K562 (cell line): Measurements from ENCODE around the gene LMNA. TPM values are rescaled to one million over a fixed set of nuclear protein-coding genes. Genes with fewer than 3 reads are reported as not detected.

Experiments used
- ATAC-seq: fragments of 200-7000 bp; cut with Tn5 transposase; 3 replicates; pipeline ENCODE4 v1.9.1; 2020; ENCODE audit warnings: moderate library complexity
- BruUV-seq: library from RNA; stranded (reverse); fragments of 400-500 nt; replicated peaks from 2 replicates; lab custom pipeline; 2021; lab: Mats Ljungman, UMichigan
- CTCF ChIA-PET: fragments of 300-600 bp; formaldehyde crosslinking; extraction: SDS; loops from one replicate; lab custom pipeline; 2021; ENCODE audit warnings: low intra/inter-chr PET ratio; lab: Yijun Ruan, JAX
- POLR2A ChIA-PET: fragments of 300-600, 350-650 bp; sonication (Branson Sonifier 250); formaldehyde crosslinking; extraction: SDS; loops from one replicate; lab custom pipeline; 2021; ENCODE audit warnings: antibody characterized with exemption, inconsistent platforms; lab: Yijun Ruan, JAX
- DNase-seq, 4 experiments: peaks; one replicate each; pipeline versions ENCODE4 v3.0.0 to v3.0.0-alpha.2; 2011 to 2018; ENCODE audit warnings: low spot score in 3 of 4, mixed read lengths in 3 of 4; ENCODE audit errors: extremely low read depth in 1 of 4
- FAIRE-seq: peaks from 2 replicates; lab custom pipeline; 2011; peaks lifted over from hg19 to GRCh38; lab: Jason Lieb, UNC
- H2AFZ ChIP-seq: 2 replicates; pipeline ENCODE4 v1.6.0; 2011; ENCODE audit warnings: low read depth, low read length, control low read depth, inconsistent platforms
- H3K27ac ChIP-seq: fragments of 200-600 bp; 3 replicates; pipeline ENCODE4 v1.8.0; 2011; ENCODE audit warnings: low read depth, mild to moderate bottlenecking, control low read depth, inconsistent platforms, low read length, moderate library complexity, mixed read lengths; ENCODE audit errors: extremely low read depth
- H3K27me3 ChIP-seq, 2 experiments: fragments of 300-600 bp in 1 of 2; 2 replicates in 1 of 2; 3 replicates in 1 of 2; pipeline versions ENCODE4 v1.6.0 to v1.8.0; 2011; ENCODE audit warnings: inconsistent platforms in 2 of 2, low read length in 2 of 2, mild to moderate bottlenecking in 1 of 2, mixed read lengths in 1 of 2, moderate library complexity in 1 of 2; ENCODE audit not compliant: control insufficient read depth in 2 of 2, insufficient read depth in 2 of 2
- H3K36me3 ChIP-seq: fragments of 300-600 bp; 3 replicates; pipeline ENCODE4 v1.8.0; 2011; ENCODE audit warnings: mild to moderate bottlenecking, low read length, inconsistent platforms; ENCODE audit not compliant: control insufficient read depth, insufficient read depth
- H3K4me1 ChIP-seq, 2 experiments: fragments of 200-600 bp in 1 of 2; replicated peaks in 1 of 2; 2 replicates in 1 of 2; 3 replicates in 1 of 2; pipeline versions ENCODE4 v1.5.1 to v1.8.0; 2011; ENCODE audit warnings: inconsistent platforms in 2 of 2, low read length in 2 of 2, mild to moderate bottlenecking in 1 of 2, mixed read lengths in 1 of 2, moderate library complexity in 1 of 2; ENCODE audit not compliant: control insufficient read depth in 2 of 2, insufficient read depth in 2 of 2
- H3K4me2 ChIP-seq: 2 replicates; pipeline ENCODE4 v1.6.1; 2011; ENCODE audit warnings: low read length, control low read depth, inconsistent platforms, mixed read lengths; ENCODE audit not compliant: insufficient read depth
- H3K4me3 ChIP-seq: fragments of 200-600 bp; sonication (generic), shearing (Covaris generic); 2 replicates; pipeline ENCODE4 v1.5.1; 2016; ENCODE audit warnings: control low read depth, inconsistent platforms
- H3K79me2 ChIP-seq: fragments of 200-600 bp; 3 replicates; pipeline ENCODE4 v1.8.0; 2011; ENCODE audit warnings: low read length, inconsistent platforms; ENCODE audit not compliant: control insufficient read depth, insufficient read depth
- H3K9ac ChIP-seq, 2 experiments: 2 replicates each; pipeline versions ENCODE4 v1.6.0 to v1.6.1; 2011; ENCODE audit warnings: low read depth in 2 of 2, low read length in 2 of 2, control low read depth in 1 of 2, inconsistent platforms in 1 of 2, mild to moderate bottlenecking in 1 of 2, mixed read lengths in 1 of 2; ENCODE audit not compliant: insufficient read depth in 1 of 2
- H3K9me1 ChIP-seq: one replicate; pipeline ENCODE4 v1.6.0; 2011; ENCODE audit warnings: inconsistent platforms, mild to moderate bottlenecking, low read length, moderate library complexity; ENCODE audit not compliant: control insufficient read depth, insufficient read depth
- H3K9me3 ChIP-seq: replicated peaks from 2 replicates; pipeline ENCODE4 v1.5.1; 2011; ENCODE audit warnings: low read depth, low read length, inconsistent platforms; ENCODE audit not compliant: control insufficient read depth, insufficient read depth
- H4K20me1 ChIP-seq: replicated peaks from 2 replicates; pipeline ENCODE4 v1.6.1; 2011; ENCODE audit warnings: low read length, inconsistent platforms, mixed read lengths; ENCODE audit not compliant: control insufficient read depth, insufficient read depth
- C11orf30 ChIP-seq: fragments of 450-650 bp; IDR thresholded peaks from 2 replicates; pipeline ENCODE4 v1.6.1; 2016; ENCODE audit warnings: low read depth, mild to moderate bottlenecking
- CTCF ChIP-seq, 3 experiments: IDR thresholded peaks in 2 of 3; conservative IDR thresholded peaks in 1 of 3; 2 replicates each; pipeline ENCODE4 v1.5.1; 2011 to 2012; ENCODE audit warnings: low read length in 3 of 3, mild to moderate bottlenecking in 3 of 3, control low read depth in 2 of 3, improper control_type of control experiment in 1 of 3, inconsistent platforms in 1 of 3, low read depth in 1 of 3, mixed read lengths in 1 of 3, moderate library complexity in 1 of 3; ENCODE audit not compliant: insufficient read depth in 2 of 3
- EGR1 ChIP-seq: fragments of 450-650 bp; conservative IDR thresholded peaks from 2 replicates; pipeline ENCODE4 v1.6.1; 2017; ENCODE audit warnings: mild to moderate bottlenecking
- ESRRA ChIP-seq: fragments of 450-650 bp; IDR thresholded peaks from 2 replicates; pipeline ENCODE4 v1.6.1; 2014; ENCODE audit warnings: low read depth, mild to moderate bottlenecking, moderate library complexity, borderline replicate concordance
- ID3 ChIP-seq, 2 experiments: fragments of 250-450 bp in 1 of 2; fragments of 450-650 bp in 1 of 2; sonication (Bioruptor Pico) in 1 of 2; IDR thresholded peaks; 2 replicates each; pipeline versions ENCODE4 v1.6.1 to v1.8.0; 2016 to 2021; ENCODE audit warnings: mild to moderate bottlenecking in 2 of 2, moderate library complexity in 2 of 2, missing compliant biosample characterization in 1 of 2, missing genetic modification characterization in 1 of 2
- RBM25 ChIP-seq: fragments of 200-400 bp; formaldehyde crosslinking; IDR thresholded peaks from 2 replicates; pipeline ENCODE4 v1.6.1; 2018; ENCODE audit warnings: low read length, low read depth, moderate library complexity; ENCODE audit not compliant: severe bottlenecking
- ZNF134 ChIP-seq: fragments of 250-450 bp; sonication (Bioruptor Pico); conservative IDR thresholded peaks from 2 replicates; pipeline ENCODE4 v1.4.0; 2020
- ZNF3 ChIP-seq: fragments of 250-450 bp; sonication (Bioruptor Pico); IDR thresholded peaks from 2 replicates; pipeline ENCODE4 v1.5.0; 2021; ENCODE audit warnings: mild to moderate bottlenecking, moderate library complexity
- WGBS: fragments of 100-300 bp; shearing (Covaris generic); methylation state at CpG from one replicate; pipeline ENCODE4 v1.1.6; 2016; ENCODE audit warnings: low coverage, mixed read lengths; ENCODE audit not compliant: insufficient coverage; ENCODE audit errors: missing lambda C conversion rate; 5-methylcytosine and 5-hydroxymethylcytosine counted together
- in situ Hi-C: fragments of 300-500 bp; cut with MboI; formaldehyde crosslinking; loops from 4 replicates; pipeline ENCODE4 v1.15.0; 2018; ENCODE audit warnings: inconsistent platforms, mixed read lengths
- intact Hi-C: fragments of 100-400 bp; cut with micrococcal nuclease; formaldehyde crosslinking; loops from 2 replicates; pipeline ENCODE4 v1.14.2; 2022
- polyA plus RNA-seq, 8 experiments: library from polyadenylated mRNA; depleted of rRNA in 4 of 8; stranded (reverse) in 5 of 8; unstranded in 3 of 8; fragments of >200 nt; fragmentation: Nextera tagmentation in 2 of 8; fragmentation: Illumina TruSeq in 1 of 8; extraction: Ambion mirVana in 2 of 8; extraction: Trizol in 1 of 8; gene quantifications; 2 replicates each; pipeline versions ENCODE4 v1.2.1 to v1.2.3, GENCODE V29; 2011 to 2014; ENCODE audit warnings: inconsistent platforms in 1 of 8, missing spikeins in 1 of 8
- total RNA-seq, 7 experiments: library from RNA; depleted of rRNA in 6 of 7; stranded (reverse); fragments of >200 nt in 6 of 7; fragmentation: Illumina TruSeq in 2 of 7; extraction: Trizol in 2 of 7; gene quantifications; 2 replicates each; pipeline versions ENCODE4 v1.2.1 to v1.2.3, GENCODE V29; 2011 to 2021; ENCODE audit warnings: low replicate concordance in 1 of 7
- TF ChIP-seq, protein P1 (sequence below): IDR thresholded peaks from 2 replicates; pipeline ENCODE4 v1.6.1; 2011; ENCODE audit warnings: borderline replicate concordance, low read depth, mild to moderate bottlenecking, moderate library complexity, low read length; ENCODE audit not compliant: insufficient read depth, poor library complexity, severe bottlenecking
- TF ChIP-seq, protein P2 (sequence below): sonication (generic); formaldehyde crosslinking; IDR thresholded peaks from 2 replicates; pipeline ENCODE4 v1.8.0; 2022; ENCODE audit warnings: mild to moderate bottlenecking, missing genetic modification reagents

The LMNA gene
- total and polyA plus RNA-seq, 9 of the 15 experiments (the other 6 are each of a cell fraction or from before 2014, with no cell fraction given), result 1.00 to 347 (median 88.2) TPM

- Histone ChIP-seq H3K79me2 (no peaks in the 10 kb centered on the region), H3K36me3 (no peaks in the 10 kb centered on the region), H3K27me3 (no peaks in the 10 kb centered on the region), H3K4me1 (peaks cover 7 to 17% of the 10 kb centered on the region in 2 experiments; a peak in 4 of 5 replicates), H3K4me2 (peak overlapping the region; percentile 10; the same call in 1 of the 2 replicates), H2AFZ (0 out of 2 replicates have a peak overlapping the region, but pooled peaks have one; percentile 51), H3K9ac (peak overlapping the region in 1 of 2 experiments; percentile 20; a peak in 1 of 4 replicates), H3K9me1 (no peaks in the 10 kb centered on the region), H3K27ac (no peak overlapping the region), H4K20me1 (no peaks in the 10 kb centered on the region), H3K9me3 (no peaks in the 10 kb centered on the region), H3K4me3 (no peak overlapping the region)
- BruUV-seq, result no TSS peak
- FAIRE-seq, result peak; percentile 52
- ChIA-PET CTCF (no interaction called here), POLR2A (interaction anchor here (0.6 to 3.1 kb wide), 6 partner anchors 8 to 163 kb away, joined by 3 to 11 read pairs (median 4); partner anchors contain the start of genes PMF1 and SLC25A44)
- intact Hi-C loops (no loop called here), in situ Hi-C loops (no loop called here)
- WGBS, result 23% methylated on average over 9 of the region's 9 CpGs
- DNase-seq, result peak; percentile 40 to 73 (median 53)
- ATAC-seq, result peak; percentile 79
- peak; percentile 51; the same call in 1 of the 2 replicates for TF ChIP-seq ESRRA
- TF ChIP-seq ZNF3 (CRISPR knock-in tag), result peak; percentile 79; the same call in 1 of the 2 replicates
- TF ChIP-seq ZNF134 (CRISPR knock-in tag), result peak; percentile 82
- no peak for TF ChIP-seq C11orf30
- TF ChIP-seq CTCF (IDR thresholded peaks at IDR 0.05 in 2 of 3, conservative IDR thresholded peaks at IDR 0.05 in 1 of 3; ENCODE audit: insufficient read depth in 2 of 3, low read depth in 1 of 3, low read length in 3 of 3), result peak; percentile 24 to 46 (median 28); a peak in 2 of 6 replicates
- TF ChIP-seq, protein P1, sequence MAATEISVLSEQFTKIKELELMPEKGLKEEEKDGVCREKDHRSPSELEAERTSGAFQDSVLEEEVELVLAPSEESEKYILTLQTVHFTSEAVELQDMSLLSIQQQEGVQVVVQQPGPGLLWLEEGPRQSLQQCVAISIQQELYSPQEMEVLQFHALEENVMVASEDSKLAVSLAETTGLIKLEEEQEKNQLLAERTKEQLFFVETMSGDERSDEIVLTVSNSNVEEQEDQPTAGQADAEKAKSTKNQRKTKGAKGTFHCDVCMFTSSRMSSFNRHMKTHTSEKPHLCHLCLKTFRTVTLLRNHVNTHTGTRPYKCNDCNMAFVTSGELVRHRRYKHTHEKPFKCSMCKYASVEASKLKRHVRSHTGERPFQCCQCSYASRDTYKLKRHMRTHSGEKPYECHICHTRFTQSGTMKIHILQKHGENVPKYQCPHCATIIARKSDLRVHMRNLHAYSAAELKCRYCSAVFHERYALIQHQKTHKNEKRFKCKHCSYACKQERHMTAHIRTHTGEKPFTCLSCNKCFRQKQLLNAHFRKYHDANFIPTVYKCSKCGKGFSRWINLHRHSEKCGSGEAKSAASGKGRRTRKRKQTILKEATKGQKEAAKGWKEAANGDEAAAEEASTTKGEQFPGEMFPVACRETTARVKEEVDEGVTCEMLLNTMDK, result peak; percentile 32
- TF ChIP-seq, protein P2, sequence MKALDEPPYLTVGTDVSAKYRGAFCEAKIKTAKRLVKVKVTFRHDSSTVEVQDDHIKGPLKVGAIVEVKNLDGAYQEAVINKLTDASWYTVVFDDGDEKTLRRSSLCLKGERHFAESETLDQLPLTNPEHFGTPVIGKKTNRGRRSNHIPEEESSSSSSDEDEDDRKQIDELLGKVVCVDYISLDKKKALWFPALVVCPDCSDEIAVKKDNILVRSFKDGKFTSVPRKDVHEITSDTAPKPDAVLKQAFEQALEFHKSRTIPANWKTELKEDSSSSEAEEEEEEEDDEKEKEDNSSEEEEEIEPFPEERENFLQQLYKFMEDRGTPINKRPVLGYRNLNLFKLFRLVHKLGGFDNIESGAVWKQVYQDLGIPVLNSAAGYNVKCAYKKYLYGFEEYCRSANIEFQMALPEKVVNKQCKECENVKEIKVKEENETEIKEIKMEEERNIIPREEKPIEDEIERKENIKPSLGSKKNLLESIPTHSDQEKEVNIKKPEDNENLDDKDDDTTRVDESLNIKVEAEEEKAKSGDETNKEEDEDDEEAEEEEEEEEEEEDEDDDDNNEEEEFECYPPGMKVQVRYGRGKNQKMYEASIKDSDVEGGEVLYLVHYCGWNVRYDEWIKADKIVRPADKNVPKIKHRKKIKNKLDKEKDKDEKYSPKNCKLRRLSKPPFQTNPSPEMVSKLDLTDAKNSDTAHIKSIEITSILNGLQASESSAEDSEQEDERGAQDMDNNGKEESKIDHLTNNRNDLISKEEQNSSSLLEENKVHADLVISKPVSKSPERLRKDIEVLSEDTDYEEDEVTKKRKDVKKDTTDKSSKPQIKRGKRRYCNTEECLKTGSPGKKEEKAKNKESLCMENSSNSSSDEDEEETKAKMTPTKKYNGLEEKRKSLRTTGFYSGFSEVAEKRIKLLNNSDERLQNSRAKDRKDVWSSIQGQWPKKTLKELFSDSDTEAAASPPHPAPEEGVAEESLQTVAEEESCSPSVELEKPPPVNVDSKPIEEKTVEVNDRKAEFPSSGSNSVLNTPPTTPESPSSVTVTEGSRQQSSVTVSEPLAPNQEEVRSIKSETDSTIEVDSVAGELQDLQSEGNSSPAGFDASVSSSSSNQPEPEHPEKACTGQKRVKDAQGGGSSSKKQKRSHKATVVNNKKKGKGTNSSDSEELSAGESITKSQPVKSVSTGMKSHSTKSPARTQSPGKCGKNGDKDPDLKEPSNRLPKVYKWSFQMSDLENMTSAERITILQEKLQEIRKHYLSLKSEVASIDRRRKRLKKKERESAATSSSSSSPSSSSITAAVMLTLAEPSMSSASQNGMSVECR (CRISPR knock-in tag), result 0 out of 2 replicates have a peak, but pooled peaks have one; percentile 27
- TF ChIP-seq ID3 (CRISPR knock-in tag; IDR thresholded peaks at IDR 0.05), result no peak
- 0 out of 2 replicates have a peak, but pooled peaks have one; percentile 18 for TF ChIP-seq ID3 (tag; IDR thresholded peaks at IDR 0.05)
- peak; percentile 35 for TF ChIP-seq RBM25
- TF ChIP-seq EGR1, result peak; percentile 69
Observed at GRCh38 chr1:156172696-156173470, 58.4 kb downstream of the LMNA start.
